NCI-H1048 (cell line): Measurements from ENCODE around the gene RIPOR3.
"Not testable (repeated sequence)": the region's sequence is repeated elsewhere in the genome, so short reads cannot be mapped to it uniquely, and the experiment has no call there.

Experiments
- DNase-seq: peaks from one replicate; lab custom pipeline; 2025; lab: John Stamatoyannopoulos, UW

The RIPOR3 gene

GRCh38 chr20:50574108-50574507, 117.2 kb downstream of the RIPOR3 start:
- no peak for DNase-seq

- DNase-seq, result no peak
Measured at GRCh38 chr20:50572938-50573777, 118.2 kb downstream of the RIPOR3 start.

DNA sequence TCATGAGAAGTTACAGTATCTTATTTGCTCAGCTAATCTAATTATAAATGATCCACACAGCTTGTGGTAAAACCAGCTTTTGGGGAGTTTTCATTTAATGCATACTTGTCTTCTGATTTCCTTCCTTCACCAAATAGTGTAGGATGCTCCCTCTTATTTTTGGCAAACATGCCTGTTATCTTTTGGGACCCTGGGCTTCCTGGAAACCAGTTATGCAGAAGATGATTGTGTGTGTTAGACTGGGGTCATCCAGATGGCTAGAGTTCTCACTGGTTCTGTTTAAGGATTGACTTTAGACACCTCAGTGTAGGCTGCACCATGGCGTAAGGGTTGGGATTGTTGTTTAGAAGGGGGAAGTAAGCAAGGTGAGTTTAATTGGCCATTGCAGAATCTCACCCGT, 119.9 kb downstream of the RIPOR3 start:
- DNase-seq, result no peak

DNA sequence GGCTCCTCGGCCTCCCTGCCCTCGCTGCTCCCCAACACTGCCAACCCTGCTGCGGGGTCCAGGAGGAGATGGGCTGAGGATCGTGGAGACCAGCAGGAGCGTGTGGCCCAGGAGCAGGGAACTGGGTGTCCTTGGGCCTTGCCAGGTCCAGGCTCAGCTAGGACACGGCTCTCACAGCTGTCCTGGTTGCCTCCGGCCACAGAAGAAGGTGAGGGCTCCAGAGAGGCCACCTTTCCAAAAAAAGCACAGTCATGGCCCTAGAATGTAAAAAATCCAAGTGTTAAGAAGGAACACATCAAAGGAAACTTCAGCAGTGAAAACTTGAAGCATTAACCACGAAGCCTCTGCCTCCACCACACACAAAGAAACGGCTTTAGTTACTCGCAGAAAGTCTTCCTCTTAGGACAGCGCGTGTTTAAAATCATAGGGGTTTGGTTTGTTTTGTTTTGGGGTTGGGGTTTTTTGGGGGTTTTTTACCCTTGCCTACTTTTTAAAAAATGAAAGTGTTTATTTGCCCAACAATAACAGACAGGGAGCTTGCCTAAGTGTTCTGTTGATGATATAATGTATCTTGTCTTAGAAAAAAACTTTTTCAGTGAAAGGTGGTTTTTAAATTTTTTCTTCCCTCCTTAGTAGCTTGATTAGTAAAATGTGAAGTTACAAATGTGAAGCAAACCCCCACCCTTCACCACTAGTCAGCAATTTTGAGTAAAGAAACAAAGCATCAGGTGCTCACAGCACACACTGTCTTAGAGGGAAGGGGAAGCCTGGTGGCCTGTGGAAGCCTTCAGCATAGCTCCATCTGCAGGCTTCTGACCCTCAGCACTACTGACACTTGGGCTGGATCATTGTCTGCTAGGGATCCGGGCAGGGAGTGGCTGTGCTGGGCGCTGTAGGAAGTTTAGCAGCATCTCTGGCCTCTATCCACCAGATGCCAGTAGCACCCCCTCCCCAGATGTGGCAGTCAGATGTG, 121.2 kb downstream of the RIPOR3 start:
- DNase-seq, result no peak

GRCh38 chr20:50569487-50569863, 121.9 kb downstream of the RIPOR3 start:
- DNase-seq, result not testable (repeated sequence)

DNA sequence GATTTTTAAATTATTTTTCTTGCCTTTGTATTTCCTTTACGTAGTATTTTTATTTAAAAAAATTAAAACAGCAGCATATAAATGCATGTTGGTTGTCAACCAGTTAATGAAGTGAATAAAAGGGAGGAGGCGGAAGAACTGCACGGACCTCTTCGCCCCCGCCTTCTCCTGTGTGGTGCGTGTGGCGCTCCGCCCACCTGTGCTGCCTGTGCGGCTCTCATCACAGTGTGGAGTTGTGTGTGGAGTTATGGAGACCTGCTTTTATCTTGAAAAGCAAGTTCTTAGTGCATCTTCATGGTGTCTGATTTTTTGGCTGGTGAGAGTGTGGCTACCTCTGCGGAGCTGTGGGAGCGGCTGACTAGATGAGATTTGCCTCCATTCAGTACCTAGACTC, 122.8 kb downstream of the RIPOR3 start:
- no peak for DNase-seq

GRCh38 chr20:50567860-50568548, 123.3 kb downstream of the RIPOR3 start:
- no peak for DNase-seq

DNA sequence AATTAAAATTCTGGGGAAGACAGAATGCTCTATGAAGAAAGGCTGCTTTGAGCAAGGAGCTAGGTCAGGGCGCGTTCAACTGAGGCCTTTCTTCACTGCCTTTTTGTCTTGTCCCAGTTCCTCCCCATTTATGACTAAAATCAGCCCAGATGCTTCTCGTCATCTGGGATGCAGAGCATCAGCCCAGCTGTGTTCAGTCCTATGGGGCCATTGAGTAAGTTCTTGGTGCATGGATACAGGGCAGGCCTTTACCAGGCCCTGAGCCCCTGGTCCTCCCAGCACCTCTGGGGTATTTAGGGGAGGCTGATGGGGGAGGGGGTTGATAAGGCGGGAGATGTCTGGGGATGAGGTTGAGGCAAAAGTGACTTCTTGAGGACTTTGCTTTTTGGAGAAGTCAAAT, 125.5 kb downstream of the RIPOR3 start:
- no peak for DNase-seq

GRCh38 chr20:50565383-50565782, 126.0 kb downstream of the RIPOR3 start:
- no peak for DNase-seq

DNA sequence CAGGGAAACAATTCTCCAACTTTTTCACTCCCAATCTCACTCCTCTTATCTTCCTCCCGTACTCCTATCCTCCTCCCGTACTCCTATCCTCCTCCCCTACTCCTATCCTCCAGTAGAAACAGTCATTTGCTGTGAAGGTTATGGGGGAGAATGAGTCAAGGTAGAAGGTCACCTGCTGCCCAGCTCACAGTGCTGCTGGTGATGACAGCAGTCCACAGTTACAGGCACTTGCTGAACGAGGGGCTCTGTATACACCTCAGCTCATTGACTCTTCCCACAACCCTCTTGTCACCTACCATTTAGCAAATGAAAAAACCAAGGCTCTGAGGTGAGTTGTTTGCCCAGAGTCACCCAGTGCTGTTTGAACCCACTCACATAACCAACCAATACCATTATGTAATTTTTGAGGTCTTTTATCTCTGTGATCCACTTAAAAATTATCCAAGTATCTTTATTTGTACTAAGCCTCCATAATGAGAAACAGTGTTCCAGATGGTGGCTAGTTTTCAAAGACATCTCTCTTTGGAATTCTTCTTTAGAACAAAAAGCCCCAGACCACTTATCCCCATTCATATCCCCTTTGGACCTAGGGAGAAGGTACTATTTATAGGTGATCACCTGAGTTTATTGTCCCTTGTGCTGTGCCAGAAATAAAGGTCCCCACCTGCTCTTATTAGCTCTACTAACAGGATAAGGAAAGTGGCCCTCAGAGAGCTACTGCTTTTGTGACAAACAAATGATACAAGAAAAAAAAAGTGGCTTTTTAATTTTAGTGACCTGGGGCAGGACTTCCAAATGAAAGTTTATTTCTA, 128.0 kb downstream of the RIPOR3 start:
- no peak for DNase-seq

GRCh38 chr20:50562262-50562701, 129.1 kb downstream of the RIPOR3 start:
- DNase-seq, result no peak

DNA sequence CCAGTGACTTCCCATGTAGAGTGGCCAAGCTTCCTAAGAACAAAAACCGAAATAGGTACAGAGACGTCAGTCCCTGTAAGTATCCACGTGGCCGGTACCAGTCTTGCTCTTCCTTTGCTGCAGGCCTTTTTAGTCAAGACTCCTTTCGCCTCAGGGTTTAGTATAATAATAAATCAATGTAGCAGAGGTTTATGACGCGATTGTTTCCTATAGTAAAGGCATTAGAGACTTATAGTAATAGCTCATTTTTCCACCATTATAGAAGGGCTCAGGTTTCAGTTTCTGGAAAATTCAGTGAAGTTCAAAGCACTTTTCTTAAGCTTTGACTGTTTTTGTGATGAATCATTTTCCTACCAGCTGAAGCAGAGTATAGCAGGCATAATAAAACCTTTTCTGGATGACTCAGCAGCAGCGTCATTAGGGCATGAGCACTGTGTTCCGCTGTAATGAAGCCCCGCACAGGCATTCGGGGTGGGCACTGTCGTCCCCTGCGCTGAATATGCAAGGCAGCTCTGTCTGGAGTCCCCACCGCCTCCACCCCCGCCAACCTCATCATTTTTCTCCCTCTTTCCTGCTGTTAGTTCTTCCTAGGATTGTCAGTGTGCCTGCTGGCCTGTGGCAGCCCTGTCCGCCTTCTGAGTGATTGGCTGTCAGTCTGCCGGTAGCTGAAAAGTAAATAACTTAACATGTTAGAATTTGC, 129.8 kb downstream of the RIPOR3 start:
- DNase-seq, result no peak

DNA sequence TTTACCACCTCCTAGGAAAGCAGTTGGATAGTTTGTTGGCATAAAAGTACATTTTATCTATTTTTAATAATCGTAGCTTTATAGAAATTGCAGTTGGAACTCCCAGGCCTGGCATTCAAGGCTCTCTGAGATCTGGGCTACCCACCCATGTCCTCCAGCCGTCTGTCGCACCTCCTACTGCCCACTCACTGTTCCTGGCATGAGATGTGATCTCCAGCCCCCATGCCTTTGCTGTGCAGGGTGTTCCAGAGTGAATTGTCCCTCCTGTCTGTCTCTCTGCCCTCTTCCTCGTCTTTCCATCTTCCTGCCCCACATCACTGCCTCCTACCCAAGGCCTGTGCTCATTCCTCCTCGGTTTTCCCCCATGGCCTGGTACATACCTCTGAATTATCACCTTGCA, 130.5 kb downstream of the RIPOR3 start:
- no peak for DNase-seq

- DNase-seq, result no peak
Measured at GRCh38 chr20:50559856-50560638, 131.3 kb downstream of the RIPOR3 start.

DNA sequence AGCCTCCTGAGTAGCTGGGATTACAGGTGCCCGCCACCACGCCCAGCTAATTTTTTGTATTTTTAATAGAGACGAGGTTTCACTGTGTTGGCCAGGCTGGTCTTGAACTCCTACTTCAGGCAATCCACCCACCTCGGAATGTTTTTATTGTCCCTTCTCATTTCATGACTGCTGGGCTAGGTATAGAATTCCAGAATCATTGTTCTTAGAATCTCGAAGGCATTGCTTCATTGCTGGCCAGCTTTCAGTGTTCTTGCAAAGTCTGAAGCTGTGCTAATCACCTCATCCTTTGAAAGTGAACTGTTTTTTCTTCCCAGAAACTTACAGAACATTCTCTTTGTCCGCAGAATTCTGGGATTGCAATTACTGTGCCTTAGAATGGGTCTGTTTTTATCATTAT, 132.2 kb downstream of the RIPOR3 start:
- DNase-seq, result no peak

DNA sequence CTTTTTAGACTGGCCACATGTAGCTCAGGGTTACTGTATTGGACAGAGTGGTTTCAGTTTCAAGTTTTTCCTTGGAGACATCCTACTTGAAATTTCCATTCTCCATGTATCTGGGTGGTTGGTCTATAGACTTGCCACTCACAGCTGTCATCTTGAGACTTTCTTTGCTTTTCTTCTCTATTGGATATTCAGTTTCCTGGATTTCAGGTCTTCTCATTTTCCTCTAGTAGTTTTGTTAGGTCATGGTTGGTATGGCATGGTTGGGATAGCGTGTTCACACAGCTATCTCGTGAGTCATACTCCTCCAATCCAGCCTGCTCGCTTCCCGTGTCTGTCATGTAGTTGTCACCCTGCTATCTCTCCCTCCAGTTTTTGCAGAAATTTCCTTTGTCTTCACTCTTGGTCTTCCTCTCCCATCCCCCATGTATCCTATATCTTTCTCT, 132.8 kb downstream of the RIPOR3 start:
- no peak for DNase-seq

DNA sequence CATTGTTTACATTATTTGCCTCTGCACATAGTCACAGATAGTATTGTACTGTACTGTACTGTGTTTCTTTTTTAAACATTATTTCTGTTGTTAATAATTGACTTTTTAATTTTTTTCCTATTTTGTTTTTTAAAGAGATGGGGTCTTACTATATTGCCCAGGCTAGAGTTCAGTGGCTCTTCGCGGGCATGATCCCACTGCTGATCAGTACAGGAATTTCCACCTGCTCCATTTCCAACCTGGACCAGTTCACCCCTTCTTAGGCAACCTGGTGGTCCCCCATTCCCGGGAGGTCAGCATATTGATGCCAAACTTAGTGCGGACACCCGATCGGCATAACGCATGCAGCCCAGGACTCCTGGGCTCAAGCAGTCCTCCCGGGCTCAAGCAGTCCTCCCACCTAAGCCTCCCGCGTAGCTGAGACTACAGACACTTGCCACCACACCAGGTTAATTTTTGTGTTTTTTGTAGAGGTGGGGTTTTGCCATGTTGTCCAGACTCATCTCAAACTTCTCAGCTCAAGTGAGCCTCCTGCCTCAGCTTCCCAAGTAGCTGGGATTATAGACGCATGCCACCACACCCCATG, 133.7 kb downstream of the RIPOR3 start:
- no peak for DNase-seq

DNA sequence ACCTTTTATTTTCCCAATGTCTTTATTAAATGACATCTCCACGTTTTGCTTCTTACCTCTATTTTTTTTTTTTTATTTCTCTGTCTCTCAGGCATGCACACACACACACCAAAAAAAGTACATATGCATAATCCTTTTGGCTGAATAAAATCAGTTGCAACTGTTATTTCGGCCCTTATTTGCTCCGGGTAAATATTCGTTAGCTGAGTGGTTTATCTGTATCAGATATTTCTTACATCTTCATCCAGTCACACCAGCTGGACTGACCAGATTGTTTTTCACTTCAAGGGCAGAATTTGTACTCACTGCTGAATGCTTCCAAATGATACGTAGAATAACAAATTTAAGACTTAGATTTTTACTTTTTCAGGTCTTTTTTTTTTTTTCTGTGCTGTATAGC, 135.7 kb downstream of the RIPOR3 start:
- DNase-seq, result no peak
